Uterus (tissue), 4 donors: ENCODE measurements around the gene MFSD12. TPM values are rescaled to one million over a fixed set of nuclear protein-coding genes. Genes with fewer than 3 reads are reported as not detected.

Source experiments
- DNase-seq, 2 donors: peaks; one replicate each; pipeline ENCODE4 v3.0.0-alpha.2; 2019 to 2020
- H3K27ac ChIP-seq, 2 donors: fragments of 200-600 bp; sonication (generic); 1 replicate in 1 of 2; 2 replicates in 1 of 2; pipeline ENCODE4 v1.5.1; 2016 to 2018
- H3K27me3 ChIP-seq, 2 donors: fragments of 200-600 bp; sonication (generic); one replicate each; pipeline ENCODE4 v1.5.1; 2018 to 2019; ENCODE audit warnings: control low read depth in 1 of 2
- H3K36me3 ChIP-seq, 2 donors: fragments of 200-600 bp; sonication (generic); one replicate each; pipeline ENCODE4 v1.5.1; 2019; ENCODE audit warnings: control low read depth in 1 of 2
- H3K4me1 ChIP-seq, 2 donors: fragments of 200-600 bp; sonication (generic); one replicate each; pipeline ENCODE4 v1.5.1; 2018 to 2019; ENCODE audit warnings: control low read depth in 1 of 2
- H3K4me3 ChIP-seq, 2 donors: fragments of 200-600 bp; sonication (generic); 1 replicate in 1 of 2; 2 replicates in 1 of 2; pipeline ENCODE4 v1.5.1; 2018 to 2019; ENCODE audit warnings: mild to moderate bottlenecking in 1 of 2
- H3K9me3 ChIP-seq, 2 donors: fragments of 200-600 bp; sonication (generic); one replicate each; pipeline ENCODE4 v1.5.1; 2019; ENCODE audit warnings: control low read depth in 1 of 2
- POLR2A ChIP-seq, 2 donors: fragments of 450-650 bp; IDR thresholded peaks; one replicate each; pipeline ENCODE4 v1.6.1; 2016; ENCODE audit warnings: antibody characterized with exemption in 2 of 2, mild to moderate bottlenecking in 1 of 2, moderate library complexity in 1 of 2
- intact Hi-C: fragments of 100-400 bp; cut with DNase I; formaldehyde crosslinking; loops from one replicate; pipeline ENCODE4 v1.15.1; 2023; ENCODE audit warnings: low total_unique reads
- total RNA-seq, 4 donors: library from RNA; depleted of rRNA in 3 of 4; stranded (reverse); fragments of >200 nt in 3 of 4; gene quantifications; one replicate each; pipeline versions ENCODE4 v1.1.0 to v1.2.4, GENCODE V29; 2014 to 2023
- TF ChIP-seq, protein P1 (sequence below), 4 experiments: fragments of 200-600 bp in 2 of 4; fragments of 450-650 bp in 2 of 4; sonication (generic) in 2 of 4; IDR thresholded peaks; one replicate each; pipeline ENCODE4 v1.5.1; 2016 to 2019; ENCODE audit warnings: antibody characterized with exemption in 4 of 4, mild to moderate bottlenecking in 2 of 4, moderate library complexity in 1 of 4
- donor health status: DM: yes; HTN: yes; CAD: no.

The MFSD12 gene
- total RNA-seq, 4 donors from 2014 or later = 0.59 to 44.9 (median 38.9) TPM

DNA sequence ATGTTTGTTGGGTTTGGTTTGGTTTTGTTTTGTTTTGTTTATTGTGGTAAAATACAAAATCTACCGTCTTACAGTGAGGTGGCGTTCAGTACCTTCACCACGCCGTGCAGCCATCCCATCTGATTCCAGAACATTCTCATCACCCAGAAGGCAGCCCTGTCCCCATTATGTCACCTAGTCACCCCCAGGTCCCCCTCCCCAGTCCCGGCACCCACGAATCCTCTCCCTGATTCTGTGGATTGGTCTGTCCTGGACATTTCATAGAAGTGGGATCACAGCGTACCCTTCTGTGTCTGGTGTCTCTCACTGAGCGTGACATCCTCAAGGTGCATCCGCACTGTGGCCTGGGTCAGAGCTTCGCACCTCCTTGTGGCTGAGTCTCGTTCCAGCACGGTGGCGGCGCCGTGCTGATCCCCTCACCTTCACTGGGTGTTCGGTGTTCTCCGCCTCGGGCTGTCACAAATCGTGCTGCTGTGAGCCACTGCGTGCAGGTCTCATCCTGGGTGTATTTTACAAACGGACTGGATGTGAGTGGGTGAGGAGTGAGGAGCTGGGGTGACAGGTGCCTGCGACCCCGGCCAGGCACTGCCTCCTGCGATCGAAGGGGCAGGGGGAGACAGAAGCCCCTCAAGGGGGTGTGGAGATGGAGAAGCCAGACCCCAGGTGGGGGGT is 19.0 kb downstream of the MFSD12 start:
- Histone ChIP-seq H3K27ac (no peak overlapping the region), H3K36me3 (no peaks in the 10 kb centered on the region), H3K9me3 (no peaks in the 10 kb centered on the region), H3K4me1 (no peaks in the 10 kb centered on the region), H3K4me3 (no peak overlapping the region), H3K27me3 (no peaks in the 10 kb centered on the region)
- DNase-seq = no peak
- intact Hi-C loops = no loop called here
- TF ChIP-seq, protein P1, sequence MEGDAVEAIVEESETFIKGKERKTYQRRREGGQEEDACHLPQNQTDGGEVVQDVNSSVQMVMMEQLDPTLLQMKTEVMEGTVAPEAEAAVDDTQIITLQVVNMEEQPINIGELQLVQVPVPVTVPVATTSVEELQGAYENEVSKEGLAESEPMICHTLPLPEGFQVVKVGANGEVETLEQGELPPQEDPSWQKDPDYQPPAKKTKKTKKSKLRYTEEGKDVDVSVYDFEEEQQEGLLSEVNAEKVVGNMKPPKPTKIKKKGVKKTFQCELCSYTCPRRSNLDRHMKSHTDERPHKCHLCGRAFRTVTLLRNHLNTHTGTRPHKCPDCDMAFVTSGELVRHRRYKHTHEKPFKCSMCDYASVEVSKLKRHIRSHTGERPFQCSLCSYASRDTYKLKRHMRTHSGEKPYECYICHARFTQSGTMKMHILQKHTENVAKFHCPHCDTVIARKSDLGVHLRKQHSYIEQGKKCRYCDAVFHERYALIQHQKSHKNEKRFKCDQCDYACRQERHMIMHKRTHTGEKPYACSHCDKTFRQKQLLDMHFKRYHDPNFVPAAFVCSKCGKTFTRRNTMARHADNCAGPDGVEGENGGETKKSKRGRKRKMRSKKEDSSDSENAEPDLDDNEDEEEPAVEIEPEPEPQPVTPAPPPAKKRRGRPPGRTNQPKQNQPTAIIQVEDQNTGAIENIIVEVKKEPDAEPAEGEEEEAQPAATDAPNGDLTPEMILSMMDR (IDR thresholded peaks at IDR 0.05) = no peak

DNA sequence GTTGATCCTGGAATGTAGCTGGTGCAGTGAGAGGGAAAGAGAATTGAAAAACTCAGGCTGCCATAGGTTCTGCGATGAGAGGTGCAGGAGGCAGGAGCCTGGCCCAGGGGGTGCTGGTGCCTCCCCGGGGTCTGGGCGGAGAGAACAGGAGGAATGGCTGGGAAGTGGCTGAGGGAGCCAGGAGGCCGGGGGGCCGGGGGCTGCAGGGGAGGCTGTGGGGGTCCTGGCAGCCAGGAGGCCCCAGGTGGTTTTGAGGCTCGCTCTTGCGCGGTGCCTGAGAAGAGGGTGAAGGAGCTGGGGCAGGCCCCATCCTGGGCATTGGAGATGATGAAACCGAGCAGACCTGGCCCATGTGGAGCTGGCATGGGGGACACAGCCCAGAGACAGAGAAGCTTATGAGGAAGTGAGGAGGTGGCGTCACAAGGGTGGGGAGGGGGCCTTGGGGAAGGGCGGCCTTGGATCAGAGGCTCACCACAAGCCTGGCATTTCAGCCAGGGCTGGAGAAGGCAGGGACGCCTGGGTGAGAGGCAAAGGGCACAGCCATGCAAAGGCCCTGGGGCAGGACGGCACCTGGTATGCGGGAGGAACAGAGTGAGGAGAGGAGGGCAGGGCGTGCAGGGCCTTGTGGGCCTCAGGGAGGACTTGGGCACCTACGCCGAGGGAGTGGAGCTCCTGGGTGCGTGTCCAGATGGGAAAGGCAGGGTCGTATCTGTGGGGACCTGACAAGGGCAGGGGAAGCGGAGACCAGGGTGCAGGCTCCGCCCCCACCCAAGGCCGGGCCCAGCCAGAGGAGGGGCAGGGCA is 19.7 kb downstream of the MFSD12 start:
- no peaks in the 10 kb centered on the region for H3K36me3 ChIP-seq
- no peak overlapping the region for H3K4me3 ChIP-seq
- TF ChIP-seq, protein P1 (IDR thresholded peaks at IDR 0.05) = no peak
- no peak for TF ChIP-seq POLR2A (IDR thresholded peaks at IDR 0.05)
- intact Hi-C loops = no loop called here
- H3K9me3 ChIP-seq = no peaks in the 10 kb centered on the region
- no peaks in the 10 kb centered on the region for H3K4me1 ChIP-seq
- DNase-seq = no peak
- H3K27ac ChIP-seq = no peak overlapping the region
- H3K27me3 ChIP-seq = no peaks in the 10 kb centered on the region

DNA sequence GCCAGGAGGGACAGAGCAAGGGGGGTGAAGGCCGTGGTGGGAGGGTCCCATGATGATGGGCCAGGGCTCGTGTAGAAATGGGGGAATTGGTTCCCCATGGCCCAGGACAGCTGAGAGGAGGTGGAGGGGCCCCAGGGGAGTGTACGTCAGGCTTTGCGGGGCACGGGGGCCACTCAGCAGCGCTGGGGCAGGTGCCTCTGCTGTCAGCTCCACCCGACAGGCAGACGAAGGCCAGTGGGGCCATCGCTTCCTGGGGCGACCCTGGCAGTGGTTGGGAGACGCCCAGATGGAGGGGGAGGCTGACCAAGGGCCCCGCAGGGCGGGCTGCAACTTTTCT is 20.3 kb downstream of the MFSD12 start:
- H3K27ac ChIP-seq = no peak overlapping the region
- H3K9me3 ChIP-seq = no peaks in the 10 kb centered on the region
- intact Hi-C loops = no loop called here
- H3K4me3 ChIP-seq = no peak overlapping the region
- no peaks in the 10 kb centered on the region for H3K27me3 ChIP-seq
- DNase-seq = no peak
- H3K4me1 ChIP-seq = no peaks in the 10 kb centered on the region
- TF ChIP-seq POLR2A (IDR thresholded peaks at IDR 0.05) = no peak
- no peaks in the 10 kb centered on the region for H3K36me3 ChIP-seq

DNA sequence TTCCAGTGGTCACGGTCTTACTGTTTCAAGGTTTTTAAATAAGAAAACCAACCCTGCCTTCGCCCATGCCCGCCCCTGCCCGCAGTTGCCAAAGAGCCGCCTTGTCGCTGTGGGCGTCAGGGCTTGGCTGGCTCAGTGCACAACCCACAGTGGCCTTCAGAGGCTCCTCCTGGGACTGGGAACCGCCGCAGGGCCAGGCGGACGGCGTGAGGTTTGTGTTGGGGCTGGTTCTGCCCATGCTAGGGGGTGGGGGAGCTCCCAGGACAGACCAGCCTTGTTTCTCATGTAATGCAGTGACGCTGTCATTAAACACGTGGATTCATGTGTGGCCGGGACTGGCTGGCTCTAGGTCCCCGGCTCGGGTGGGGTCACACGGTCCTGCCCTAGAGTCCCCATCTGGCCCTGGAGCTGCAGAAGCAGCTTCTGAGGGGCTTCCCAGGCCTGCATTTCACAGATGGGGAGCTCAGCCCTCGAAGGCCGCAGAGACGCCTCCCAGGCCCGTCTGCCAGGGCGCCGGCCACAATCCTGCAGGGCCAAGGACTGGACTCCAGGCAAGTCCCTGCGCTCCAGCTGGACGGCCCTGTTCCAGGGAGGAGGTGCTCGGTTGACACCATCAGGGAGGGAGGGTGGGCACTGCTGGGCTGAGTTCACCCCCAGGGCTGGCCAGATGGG is 20.8 kb downstream of the MFSD12 start:
- TF ChIP-seq, protein P1 (IDR thresholded peaks at IDR 0.05) = no peak
- no peak for TF ChIP-seq POLR2A (IDR thresholded peaks at IDR 0.05)
- Histone ChIP-seq H3K9me3 (no peaks in the 10 kb centered on the region), H3K4me3 (no peak overlapping the region), H3K27me3 (no peaks in the 10 kb centered on the region), H3K27ac (no peak overlapping the region), H3K36me3 (no peaks in the 10 kb centered on the region), H3K4me1 (no peaks in the 10 kb centered on the region)
- DNase-seq = no peak
- intact Hi-C loops = no loop called here

DNA sequence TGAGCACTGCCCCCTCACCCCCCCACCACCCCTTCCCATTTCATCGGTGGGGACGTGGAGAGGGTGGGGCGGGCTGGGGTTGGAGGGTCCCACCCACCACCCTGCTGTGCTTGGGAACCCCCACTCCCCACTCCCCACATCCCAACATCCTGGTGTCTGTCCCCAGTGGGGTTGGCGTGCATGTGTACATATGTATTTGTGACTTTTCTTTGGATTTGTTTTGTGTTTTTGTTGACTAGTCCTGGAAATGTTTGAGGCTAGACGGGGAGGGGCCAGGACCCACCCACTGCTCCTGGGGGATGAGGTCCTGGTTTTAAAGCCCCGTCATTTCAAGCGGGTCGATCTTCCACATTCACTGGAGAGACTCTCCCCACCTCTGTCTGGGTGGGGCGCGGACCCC is 21.4 kb downstream of the MFSD12 start:
- TF ChIP-seq POLR2A (IDR thresholded peaks at IDR 0.05) = no peak
- TF ChIP-seq, protein P1 (IDR thresholded peaks at IDR 0.05) = no peak
- Histone ChIP-seq H3K4me1 (no peaks in the 10 kb centered on the region), H3K27ac (no peak overlapping the region), H3K9me3 (no peaks in the 10 kb centered on the region), H3K4me3 (no peak overlapping the region), H3K36me3 (no peaks in the 10 kb centered on the region), H3K27me3 (no peaks in the 10 kb centered on the region)
- DNase-seq = no peak
- intact Hi-C loops = no loop called here
